ENCODE results near the gene PLD3.

PLD3 gene, protein sequence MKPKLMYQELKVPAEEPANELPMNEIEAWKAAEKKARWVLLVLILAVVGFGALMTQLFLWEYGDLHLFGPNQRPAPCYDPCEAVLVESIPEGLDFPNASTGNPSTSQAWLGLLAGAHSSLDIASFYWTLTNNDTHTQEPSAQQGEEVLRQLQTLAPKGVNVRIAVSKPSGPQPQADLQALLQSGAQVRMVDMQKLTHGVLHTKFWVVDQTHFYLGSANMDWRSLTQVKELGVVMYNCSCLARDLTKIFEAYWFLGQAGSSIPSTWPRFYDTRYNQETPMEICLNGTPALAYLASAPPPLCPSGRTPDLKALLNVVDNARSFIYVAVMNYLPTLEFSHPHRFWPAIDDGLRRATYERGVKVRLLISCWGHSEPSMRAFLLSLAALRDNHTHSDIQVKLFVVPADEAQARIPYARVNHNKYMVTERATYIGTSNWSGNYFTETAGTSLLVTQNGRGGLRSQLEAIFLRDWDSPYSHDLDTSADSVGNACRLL

DNA sequence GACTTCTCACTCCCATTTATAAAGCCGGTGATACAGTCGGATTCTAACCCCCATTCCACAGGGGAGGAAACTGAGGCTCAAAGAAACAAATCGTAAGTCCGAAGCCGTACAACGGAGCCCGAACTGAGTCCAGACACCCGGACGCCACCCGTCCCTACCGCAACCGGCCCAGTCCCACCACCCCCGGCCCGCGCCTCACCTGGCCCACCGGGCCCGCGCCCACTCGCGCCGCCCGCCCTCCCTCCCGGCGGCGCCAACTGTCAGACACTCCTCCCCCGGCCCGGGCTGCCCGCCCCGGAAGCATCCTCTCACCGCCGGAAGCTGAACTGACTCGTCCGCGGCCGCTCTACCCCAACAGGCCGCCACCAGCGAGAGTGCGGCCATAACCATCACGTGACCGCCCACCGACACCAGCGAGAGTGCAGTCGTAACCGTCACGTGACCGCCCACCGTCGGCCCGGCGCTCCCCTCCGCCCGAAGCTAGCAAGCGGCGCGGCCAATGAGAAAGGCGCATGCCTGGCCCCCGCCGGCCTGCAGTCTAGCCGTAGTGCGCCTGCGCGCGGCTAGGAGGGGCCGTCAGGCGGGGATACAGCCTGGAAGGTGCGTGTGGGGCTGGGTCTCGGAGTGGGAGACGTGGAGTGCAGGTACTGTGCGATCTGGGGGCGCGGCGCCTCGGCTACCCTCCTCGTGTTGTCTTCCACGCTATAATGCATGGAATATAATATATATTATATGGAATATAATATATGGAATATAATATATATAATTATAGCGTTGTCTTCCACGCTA lies at the start of gene PLD3, which contains the start of gene C19orf47:
TSS of gene PLD3 (plus strand) at position 571 of the 789 bp plus-strand sequence. CDS start 17,789 bp downstream, outside the sequence.
TSS of gene C19orf47 (minus strand) at position 273 of the 789 bp plus-strand sequence. CDS start 6,540 bp downstream, outside the sequence.
- DNase-seq = peak; percentile 99

DNA sequence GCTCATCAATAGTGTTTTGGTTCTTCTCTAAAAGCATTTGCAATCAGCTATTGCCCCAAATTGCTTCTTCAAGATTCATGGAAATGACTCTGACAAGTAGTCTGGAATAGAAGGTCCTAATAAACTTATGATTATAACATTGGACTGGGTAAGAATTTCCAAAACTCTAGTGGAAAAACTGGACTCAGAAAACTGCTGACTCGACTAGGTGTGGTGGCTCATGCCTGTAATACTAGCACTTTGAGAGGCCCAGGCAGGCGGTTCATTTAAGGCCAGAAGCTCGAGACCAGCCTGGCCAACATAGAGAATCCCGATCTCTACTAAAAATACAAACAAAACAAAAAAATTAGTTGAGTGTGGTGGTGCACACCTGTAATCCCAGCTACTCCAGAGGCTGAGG lies 47.8 kb upstream of the PLD3 start:
- DNase-seq = no peak

DNA sequence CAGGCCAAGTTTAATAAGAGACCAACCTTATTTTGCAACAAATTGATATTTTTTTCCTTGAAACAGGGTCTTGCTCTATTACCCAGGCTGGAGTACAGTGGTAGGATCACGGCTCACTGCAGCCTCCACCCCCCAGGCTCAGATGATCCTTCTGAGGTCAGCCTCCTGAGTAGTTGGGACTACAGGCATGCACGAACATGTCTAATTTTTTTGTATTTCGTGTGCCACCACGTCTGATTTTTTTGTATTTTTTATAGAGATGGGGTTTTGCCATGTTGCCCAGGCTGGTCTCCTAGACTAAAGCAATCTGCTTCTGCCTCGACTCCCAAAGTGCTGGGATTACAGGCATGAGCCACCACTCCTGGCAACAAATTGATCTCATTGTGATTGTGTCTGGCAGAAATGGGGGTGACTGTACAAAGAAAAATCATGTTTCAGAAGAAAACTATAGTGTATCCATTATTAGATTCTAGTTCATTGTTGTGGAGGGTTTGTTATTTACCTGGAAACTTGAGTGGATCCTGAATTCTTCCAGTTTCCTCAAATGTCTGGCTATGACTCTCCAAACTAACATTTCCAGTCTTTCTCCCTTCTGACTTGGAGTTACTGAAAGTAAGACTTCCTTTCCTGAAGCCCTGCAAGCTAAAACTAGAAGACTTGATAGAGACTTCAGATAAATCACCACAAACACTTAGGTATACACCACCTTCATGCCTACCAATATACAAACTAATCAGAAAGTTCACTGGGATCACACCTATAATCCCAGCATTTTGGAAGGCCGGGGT lies 46.1 kb upstream of the PLD3 start:
- peak; percentile 36 for DNase-seq

DNA sequence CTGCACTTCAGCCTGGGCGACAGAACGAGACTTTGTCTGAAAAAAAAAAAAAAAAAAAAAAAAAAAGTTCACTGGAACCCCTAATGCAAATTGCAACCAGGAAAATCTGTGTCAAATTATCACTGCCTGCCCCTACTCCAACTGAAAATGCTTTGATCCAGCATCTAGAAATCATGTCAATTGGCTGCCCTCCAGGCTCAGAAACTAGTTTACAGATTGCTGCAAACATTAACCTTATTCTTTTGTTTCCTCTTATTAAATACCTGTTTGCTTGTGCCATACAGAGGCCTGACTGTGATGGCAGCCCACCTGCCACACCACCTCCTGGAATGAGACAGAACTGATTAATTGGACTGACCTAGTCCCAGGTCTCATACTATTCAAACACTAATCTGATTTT lies 44.7 kb upstream of the PLD3 start:
- DNase-seq = no peak

DNA sequence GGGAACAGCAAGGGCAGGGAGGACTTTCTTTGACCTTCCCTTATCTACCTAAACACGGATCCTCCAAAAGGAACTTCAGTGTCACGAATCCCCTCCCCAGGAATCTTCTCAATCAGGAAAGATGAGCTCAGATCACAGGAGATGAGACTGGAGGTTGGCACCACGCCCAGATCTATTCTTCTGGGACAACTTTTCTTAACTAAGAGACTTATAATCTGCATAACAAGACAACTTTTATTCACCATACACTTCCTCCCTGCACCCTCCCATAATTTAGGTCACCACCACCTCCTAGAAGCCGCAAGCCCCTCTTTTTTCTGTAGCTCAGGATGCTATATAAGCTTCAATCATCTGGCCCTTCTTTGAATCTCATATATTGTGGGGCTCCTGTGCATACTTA lies 44.2 kb upstream of the PLD3 start:
- DNase-seq = peak; percentile 14

DNA sequence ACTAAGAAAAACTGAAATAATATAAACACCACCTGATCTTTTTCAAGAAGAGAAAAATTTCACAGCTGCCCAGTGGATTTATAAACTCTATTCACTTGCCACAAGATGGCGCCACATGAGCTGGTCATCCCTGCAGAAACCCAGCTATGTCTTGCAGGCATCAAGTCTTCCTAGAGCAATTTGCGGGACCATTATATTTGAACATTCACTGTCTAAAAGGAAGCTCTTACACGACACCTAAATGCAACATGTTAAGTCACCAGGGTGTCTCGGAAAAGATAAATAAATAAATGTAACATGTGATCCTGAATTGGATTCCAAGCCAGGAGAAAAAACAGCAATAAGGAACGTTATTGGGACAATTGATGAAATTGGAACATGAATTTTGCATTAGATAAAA lies 43.1 kb upstream of the PLD3 start:
- DNase-seq = peak; percentile 79

DNA sequence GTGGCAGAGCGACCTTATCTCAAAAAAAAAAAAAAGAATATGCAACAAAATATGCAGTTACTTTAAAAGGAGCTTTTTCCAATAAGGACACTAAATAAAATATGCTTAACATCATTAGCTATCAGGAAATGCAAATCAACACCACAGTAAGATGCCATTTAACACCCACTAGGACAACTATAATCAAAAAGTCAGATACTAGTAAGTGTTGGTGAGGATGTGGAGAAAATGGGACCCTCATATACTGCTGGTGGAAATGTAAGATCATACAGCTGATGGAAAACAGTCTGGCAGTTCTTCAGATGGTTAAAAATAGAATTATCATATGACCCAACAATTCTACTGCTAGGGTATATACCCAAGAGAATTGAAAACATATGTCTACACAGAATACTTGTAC lies 38.8 kb upstream of the PLD3 start:
- peak; percentile 48 for DNase-seq

DNA sequence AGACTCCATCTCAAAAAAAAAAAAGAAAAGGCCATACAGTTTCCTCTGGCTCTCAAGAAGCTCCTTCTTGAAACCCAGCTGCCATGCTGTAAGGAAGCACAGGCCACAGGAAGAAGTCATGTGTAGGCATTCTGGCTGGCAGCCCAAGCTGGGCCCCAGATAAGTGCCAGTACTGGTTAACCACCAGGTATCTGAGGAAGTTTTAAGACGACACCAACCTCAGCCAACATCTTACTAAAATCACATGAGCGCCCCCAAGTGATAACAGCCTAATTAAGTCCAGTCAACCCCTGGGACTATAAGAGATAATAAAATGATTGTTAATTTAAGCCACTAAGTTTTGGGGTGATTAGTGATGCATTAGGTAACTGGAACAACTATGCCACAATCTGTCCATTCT lies 36.0 kb upstream of the PLD3 start:
- no peak for DNase-seq

DNA sequence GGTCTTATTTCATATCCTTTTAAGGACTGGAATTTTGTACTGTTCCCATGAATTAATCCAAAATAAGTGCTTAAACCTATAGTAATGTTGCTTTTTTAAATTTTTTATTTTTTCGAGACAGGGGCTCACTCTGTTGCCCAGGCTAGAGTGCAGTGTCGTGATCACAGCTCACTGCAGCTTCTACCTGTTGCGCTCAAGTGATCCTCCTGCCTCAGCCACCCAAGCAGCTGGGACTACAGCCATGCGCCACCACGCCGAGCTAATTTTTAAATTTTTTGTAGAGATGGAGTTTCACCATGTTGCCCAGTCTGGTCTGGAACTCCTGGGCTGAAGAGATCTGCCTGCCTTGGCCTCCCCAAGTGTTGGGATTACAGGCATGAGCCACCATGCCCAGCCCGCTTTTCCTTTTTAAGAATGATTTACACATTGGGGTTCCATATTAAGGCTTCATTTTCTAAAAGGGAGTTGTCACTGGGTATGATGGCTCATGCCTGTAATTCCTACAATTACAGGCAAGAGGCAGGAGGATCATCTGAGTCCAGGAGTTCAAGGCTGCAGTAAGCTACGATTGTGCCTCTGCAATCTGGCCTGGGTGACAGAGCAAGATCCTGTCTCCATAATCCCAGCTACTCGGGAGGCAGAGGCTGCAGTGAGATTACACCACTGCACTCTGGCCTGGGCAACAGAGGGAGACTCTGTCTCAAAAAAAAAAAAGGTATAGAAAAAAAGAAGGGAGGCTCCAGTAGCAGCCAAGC lies 35.1 kb upstream of the PLD3 start:
- DNase-seq = no peak

DNA sequence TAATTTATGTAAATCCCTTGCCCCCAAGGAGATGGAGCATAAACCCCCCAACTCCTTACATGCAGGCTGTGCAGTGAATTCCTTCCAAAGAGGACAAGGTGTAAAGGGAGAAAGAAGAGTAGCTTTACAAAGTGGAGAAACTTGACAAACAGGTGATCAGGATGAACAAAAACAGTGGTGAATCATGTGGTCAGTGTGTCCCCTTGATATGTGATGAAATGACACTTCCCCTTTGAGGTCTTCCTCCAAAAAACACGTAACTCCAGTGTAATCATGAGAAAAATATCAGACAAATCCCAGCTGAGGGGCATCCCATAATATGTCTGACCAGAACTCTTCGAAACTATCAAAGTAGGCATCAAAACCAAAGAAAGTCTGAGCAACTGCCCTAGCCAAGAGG lies 33.8 kb upstream of the PLD3 start:
- DNase-seq = no peak

DNA sequence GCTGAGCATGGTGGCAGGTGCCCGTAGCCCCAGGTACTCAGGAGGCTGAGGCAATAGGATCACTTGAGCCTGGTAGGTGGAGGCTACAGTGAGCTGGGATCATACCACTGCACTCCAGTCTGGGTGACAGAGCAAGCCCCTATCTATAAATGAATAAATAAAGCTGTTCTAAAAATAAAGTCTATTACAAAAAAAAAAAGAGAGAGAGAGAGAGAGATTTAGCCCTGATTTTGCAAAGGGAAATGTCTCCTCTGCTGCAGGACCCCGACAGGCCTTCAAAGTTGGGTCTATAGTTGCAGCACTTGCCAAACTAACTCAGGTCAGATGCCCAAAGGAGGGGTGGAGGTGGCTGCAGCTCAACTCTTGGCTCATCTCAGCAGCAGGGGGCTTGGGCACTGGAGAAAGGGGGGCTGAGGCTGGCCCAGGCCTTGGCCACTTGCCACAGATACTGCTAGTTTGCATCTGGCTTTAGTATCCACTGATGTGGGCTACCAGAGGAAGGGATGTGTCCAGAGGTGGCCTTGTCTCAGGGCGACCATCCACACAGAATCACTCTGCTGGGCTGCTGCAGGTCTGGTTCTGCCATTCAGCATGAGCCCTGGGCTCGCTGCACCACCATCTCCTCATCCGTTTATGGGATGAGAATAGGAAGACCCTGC lies 32.6 kb upstream of the PLD3 start:
- no peak for DNase-seq

DNA sequence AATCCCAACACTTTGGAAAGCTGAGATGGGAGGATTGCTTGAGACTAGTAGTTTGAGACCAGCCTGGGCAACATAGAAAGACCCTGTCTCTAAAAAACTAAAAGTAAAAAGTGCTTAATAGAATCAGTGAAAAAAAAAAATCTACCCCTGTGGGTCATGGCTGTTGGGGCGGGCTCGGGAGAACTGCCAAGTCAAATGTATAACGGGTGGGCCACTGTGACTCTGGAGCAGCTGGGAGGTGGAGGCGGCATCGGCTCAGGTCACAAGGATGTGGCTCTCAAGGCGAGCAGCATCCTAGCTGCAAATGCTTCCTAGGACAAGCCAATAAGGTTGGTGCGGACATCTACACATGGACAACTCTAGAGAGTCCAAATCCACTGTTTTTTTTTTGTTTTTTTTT lies 31.2 kb upstream of the PLD3 start:
- no peak for DNase-seq

DNA sequence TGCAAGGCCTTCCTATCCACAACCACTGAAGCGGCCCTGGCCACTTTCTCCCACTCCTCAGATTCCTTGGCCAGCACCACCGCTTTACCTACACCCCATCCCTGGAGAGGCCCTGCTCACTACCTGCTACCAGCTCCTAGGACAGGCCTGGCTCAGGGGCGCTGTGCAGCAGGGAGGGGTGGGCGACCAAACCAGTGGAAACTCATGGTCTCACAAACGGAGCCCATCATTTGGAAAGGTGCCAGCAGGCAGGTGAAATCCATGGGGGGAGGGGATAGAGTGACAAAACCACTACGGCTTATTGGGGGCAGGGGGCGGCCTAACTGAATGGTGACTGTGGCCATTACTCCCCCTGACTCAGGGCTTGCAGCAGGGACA lies 27.9 kb upstream of the PLD3 start:
- no peak for DNase-seq

DNA sequence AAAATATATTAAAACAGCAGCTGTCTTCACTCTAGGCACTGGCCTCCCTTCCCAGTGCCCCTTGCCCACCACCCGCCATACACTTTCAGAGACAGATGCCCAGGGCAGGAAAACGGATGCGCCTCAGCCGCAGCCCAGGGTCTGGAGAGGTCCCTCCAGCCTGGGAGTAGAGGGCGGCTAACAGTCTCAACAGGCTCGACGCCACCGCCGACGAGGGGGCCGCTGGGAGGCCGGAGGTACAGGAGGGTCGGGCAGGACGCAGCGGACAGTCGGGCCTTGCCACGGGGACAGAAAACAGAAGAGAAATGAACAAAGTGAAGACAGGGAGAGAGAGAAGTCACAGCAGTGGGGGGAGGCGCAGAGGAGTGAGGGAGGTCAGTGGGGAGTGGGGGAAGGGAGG lies 27.4 kb upstream of the PLD3 start:
- no peak for DNase-seq

DNA sequence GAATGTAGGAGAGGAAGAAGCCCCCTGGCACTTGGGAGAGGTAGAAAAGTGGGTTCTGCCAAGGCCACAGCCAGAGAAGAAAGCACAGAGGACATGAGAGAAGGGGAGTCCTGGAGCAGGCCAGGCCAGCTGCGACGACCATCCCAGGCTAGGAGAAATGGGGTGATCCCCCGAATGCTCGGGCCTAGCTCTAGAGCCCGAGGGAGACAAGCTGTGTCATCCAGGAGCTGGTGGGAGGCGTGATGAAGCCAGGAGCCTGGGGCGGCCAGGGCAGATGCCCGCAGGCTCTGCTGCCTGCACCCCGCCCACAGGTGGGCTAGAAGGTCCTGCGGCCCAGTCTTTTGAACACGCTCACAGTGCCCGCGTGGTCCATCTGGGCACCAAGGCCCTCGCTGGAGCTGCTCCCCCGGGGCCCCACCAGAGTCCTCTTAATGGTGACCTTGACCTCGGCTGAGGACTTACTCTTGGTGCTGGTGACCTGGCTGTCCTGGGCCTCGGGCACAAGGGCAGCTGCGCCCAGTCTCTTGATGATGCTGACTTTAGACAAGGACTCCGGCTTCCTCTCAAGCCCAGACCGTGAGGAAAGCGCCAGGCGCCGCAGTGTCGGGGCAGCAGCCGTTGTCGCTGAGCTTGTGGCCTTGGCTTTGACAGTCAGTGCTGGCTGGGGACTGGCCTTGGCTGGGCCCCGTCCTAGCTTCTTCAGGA lies 26.8 kb upstream of the PLD3 start:
- DNase-seq = no peak

DNA sequence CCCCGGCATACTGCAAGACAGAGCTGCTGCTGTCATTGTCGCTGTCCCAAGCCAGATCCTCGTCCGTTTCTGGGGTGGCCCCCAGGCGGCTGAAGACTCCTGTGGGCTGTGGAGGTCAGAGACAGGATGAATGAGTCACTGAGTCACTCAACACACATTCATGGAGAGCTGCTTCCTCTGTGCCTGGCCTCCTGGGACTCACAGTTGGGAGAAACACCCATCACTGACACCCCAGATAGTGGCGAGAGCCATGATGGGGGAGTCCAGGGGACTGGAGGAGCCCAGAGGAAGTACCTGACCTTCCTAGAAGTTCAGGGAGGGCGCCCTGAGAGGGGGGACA lies 26.3 kb upstream of the PLD3 start:
- no peak for DNase-seq

DNA sequence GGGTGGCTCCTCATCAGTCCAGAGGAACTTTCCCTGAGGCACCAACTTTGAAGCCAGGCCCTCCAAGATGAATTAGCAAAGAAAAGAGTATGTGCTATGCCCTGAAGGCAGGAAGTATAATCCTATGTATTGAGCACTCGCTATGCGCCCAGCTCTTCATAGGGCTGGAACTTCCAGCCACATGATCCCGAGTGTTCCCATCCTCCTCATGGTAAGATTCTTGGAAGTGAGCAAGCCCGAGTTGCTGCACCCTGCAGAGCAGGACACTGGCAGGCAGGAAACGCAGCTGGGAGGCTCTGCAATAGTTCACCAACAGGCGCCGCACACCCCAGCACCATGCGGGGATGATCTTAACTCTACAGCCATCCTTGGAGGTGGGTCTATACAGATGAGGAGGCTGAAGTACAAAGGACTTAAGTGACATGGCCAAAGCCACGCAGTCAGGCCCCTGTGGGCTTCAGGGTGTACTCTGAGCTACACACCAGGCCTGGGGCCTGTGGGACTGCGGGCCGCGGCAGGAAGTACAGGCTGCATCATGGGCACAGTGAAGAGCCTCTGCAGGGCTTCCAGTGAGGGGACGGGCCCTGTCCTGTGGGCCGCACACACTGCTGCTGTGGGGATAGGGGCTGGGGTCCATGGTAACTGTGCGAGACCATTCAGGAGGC lies 25.4 kb upstream of the PLD3 start:
- no peak for DNase-seq

DNA sequence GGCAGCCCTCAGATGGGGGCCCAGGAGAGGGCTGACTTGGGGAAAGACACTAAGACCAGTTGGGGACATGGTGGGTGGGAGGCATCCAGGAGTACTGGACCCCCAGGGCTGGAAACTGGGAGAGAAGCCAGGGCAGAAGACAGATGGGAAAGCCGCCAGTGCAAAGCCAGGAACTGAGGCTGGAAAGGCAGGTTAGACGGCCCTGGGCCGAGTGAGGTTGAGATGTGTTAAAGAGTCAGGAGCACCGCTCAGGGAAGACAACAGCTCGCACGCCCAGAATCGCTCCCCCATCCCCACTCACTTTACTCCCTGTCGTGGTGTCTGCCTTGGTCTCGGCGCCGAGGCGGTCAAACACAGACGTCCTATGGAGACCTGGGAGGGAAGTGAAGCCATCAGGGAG lies 24.8 kb upstream of the PLD3 start:
- DNase-seq = no peak

DNA sequence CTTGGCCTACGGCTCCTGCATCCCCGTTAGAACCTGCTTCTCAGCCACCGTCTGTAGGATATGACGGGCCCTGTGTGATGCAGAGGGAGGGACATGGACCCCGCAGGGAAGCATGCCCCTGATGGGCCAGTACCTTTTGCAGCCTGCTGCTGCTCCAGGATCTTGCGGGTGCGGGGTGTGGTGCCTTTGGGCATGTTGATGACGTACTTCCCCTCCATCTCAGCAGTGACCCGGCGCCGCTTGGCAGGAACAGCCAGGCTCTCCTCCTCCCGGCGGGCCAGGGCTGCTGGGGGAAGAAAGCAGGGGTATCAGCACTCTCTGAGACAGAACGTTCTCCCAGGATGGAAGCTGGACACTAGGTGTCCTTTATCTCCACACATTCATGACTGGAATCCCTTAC lies 22.3 kb upstream of the PLD3 start:
- no peak for DNase-seq

DNA sequence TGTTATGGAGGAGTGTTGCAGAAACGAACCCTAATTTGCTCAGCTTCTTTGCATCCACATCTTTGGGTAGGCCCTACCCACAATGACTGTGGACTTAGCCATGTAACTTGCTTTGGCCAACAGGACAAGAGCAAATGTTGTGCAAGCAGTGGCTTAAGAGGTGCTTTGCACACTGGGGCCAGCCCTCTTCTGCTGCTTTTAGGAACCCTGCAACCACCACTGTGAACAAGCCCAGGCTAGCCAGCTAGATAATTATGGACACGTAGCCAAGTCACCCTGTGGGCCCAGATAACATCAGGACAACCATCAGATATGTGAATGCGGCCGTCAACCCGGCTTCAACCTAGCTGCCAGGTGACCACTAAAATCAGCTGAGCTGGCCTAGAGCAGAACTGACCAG lies 17.4 kb upstream of the PLD3 start:
- DNase-seq = no peak

DNA sequence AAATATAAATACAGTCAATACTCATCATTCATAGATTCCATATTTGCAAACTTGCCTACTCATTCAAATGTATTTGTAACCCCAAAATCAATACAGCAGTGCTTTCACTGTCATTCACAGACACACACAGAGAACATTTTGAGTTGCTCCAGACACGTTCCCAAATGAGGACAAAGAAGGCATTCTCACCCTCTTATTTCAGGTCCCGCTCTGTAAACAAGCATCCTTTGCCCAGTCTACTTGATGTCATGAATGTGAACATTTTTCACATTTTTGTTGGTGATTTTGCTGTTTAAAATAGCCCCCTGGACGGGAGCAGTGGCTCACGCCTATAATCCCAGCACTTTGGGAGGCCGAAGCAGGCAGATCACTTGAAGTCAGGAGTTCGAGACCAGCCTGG lies 15.8 kb upstream of the PLD3 start:
- no peak for DNase-seq
